IMR-90 (cell line): ENCODE measurements around the gene IL12RB2. TPM values are rescaled to one million over a fixed set of nuclear protein-coding genes. Genes with fewer than 3 reads are reported as not detected.

Experiments
- ATAC-seq: fragments of 200-7000 bp; cut with Tn5 transposase; 2 replicates; pipeline ENCODE4 v1.9.1; 2020; ENCODE audit warnings: low read depth, mild to moderate bottlenecking, moderate library complexity
- BruUV-seq: library from RNA; stranded (reverse); fragments of 400-500 nt; replicated peaks from 2 replicates; lab custom pipeline; 2021; lab: Mats Ljungman, UMichigan
- CTCF ChIA-PET: fragments of 300-600 bp; formaldehyde crosslinking; extraction: SDS; loops from one replicate; lab custom pipeline; 2021; ENCODE audit warnings: antibody characterized with exemption; lab: Yijun Ruan, JAX
- POLR2A ChIA-PET: fragments of 300-600 bp; sonication (Branson Sonifier 250); formaldehyde crosslinking; loops from one replicate; lab custom pipeline; 2022; ENCODE audit warnings: antibody characterized with exemption; ENCODE audit not compliant: unreplicated experiment; lab: Charles Lee
- DNase-seq: peaks from one replicate; pipeline ENCODE4 v3.0.0; 2013
- H2AFZ ChIP-seq: replicated peaks from 2 replicates; pipeline ENCODE3; 2013; ENCODE audit warnings: low read length, mild to moderate bottlenecking; ENCODE audit not compliant: poor library complexity
- H2AK5ac ChIP-seq: 2 replicates; pipeline ENCODE4 v1.6.1; 2013; ENCODE audit warnings: low read depth, low read length, inconsistent platforms
- H2AK9ac ChIP-seq: replicated peaks from 2 replicates; pipeline ENCODE3; 2013; ENCODE audit warnings: mild to moderate bottlenecking, low read depth, low read length, moderate library complexity; ENCODE audit not compliant: poor library complexity
- H2BK120ac ChIP-seq: 2 replicates; pipeline ENCODE4 v1.6.1; 2013; ENCODE audit warnings: low read depth, low read length, inconsistent platforms
- H2BK15ac ChIP-seq: 3 replicates; pipeline ENCODE4 v1.6.1; 2013; ENCODE audit warnings: low read depth, low read length, inconsistent platforms
- H2BK20ac ChIP-seq: 2 replicates; pipeline ENCODE4 v1.6.1; 2013; ENCODE audit warnings: low read depth, mild to moderate bottlenecking, inconsistent platforms, low read length, moderate library complexity
- H2BK5ac ChIP-seq: 2 replicates; pipeline ENCODE4 v1.6.1; 2013; ENCODE audit warnings: mild to moderate bottlenecking, low read depth, low read length, inconsistent platforms; ENCODE audit not compliant: poor library complexity, severe bottlenecking
- H3K14ac ChIP-seq: replicated peaks from 2 replicates; pipeline ENCODE4 v1.6.1; 2013; ENCODE audit warnings: low read depth, low read length, inconsistent platforms
- H3K18ac ChIP-seq: 2 replicates; pipeline ENCODE4 v1.6.1; 2013; ENCODE audit warnings: low read depth, low read length, control low read depth
- H3K23ac ChIP-seq: 2 replicates; pipeline ENCODE4 v1.6.1; 2013; ENCODE audit warnings: low read depth, low read length, inconsistent platforms
- H3K27ac ChIP-seq: 2 replicates; pipeline ENCODE4 v1.5.1; 2013; ENCODE audit warnings: mild to moderate bottlenecking, control low read depth, low read length; ENCODE audit not compliant: insufficient read depth
- H3K27me3 ChIP-seq: 2 replicates; pipeline ENCODE4 v1.6.1; 2013; ENCODE audit warnings: low read length; ENCODE audit not compliant: control insufficient read depth, insufficient read depth
- H3K36me3 ChIP-seq: 2 replicates; pipeline ENCODE4 v1.6.1; 2013; ENCODE audit warnings: low read length, mixed read lengths; ENCODE audit not compliant: control insufficient read depth, insufficient read depth
- H3K4ac ChIP-seq: 2 replicates; pipeline ENCODE4 v1.6.1; 2013; ENCODE audit warnings: low read depth, low read length, inconsistent platforms
- H3K4me1 ChIP-seq: 2 replicates; pipeline ENCODE4 v1.6.1; 2013; ENCODE audit warnings: low read length, mixed read lengths; ENCODE audit not compliant: control insufficient read depth, insufficient read depth
- H3K4me2 ChIP-seq: 2 replicates; pipeline ENCODE4 v1.6.1; 2013; ENCODE audit warnings: low read depth, mild to moderate bottlenecking, control low read depth, low read length, moderate library complexity
- H3K4me3 ChIP-seq: 2 replicates; pipeline ENCODE4 v1.5.1; 2013; ENCODE audit warnings: low read depth, mild to moderate bottlenecking, control low read depth, low read length, moderate library complexity; ENCODE audit not compliant: insufficient read depth
- H3K56ac ChIP-seq: 2 replicates; pipeline ENCODE4 v1.6.1; 2013; ENCODE audit warnings: low read length, inconsistent platforms; ENCODE audit not compliant: insufficient read depth; ENCODE audit errors: extremely low read depth
- H3K79me1 ChIP-seq, 2 experiments: 2 replicates each; pipeline ENCODE4 v1.6.1; 2013; ENCODE audit warnings: low read length in 2 of 2, inconsistent platforms in 1 of 2, low read depth in 1 of 2
- H3K9ac ChIP-seq: 2 replicates; pipeline ENCODE4 v1.6.1; 2013; ENCODE audit warnings: low read depth, low read length, control low read depth
- H3K9me1 ChIP-seq: 2 replicates; pipeline ENCODE4 v1.6.1; 2013; ENCODE audit warnings: low read length, inconsistent platforms; ENCODE audit not compliant: insufficient read depth
- H3K9me3 ChIP-seq: 2 replicates; pipeline ENCODE4 v1.6.1; 2013; ENCODE audit warnings: low read length; ENCODE audit not compliant: control insufficient read depth, insufficient read depth
- H4K20me1 ChIP-seq: 2 replicates; pipeline ENCODE4 v1.6.1; 2013; ENCODE audit warnings: low read length, inconsistent platforms; ENCODE audit not compliant: insufficient read depth
- H4K5ac ChIP-seq: 2 replicates; pipeline ENCODE4 v1.6.1; 2013; ENCODE audit warnings: mild to moderate bottlenecking, low read depth, low read length, control low read depth
- H4K8ac ChIP-seq, 2 experiments: 2 replicates each; pipeline ENCODE4 v1.6.1; 2013; ENCODE audit warnings: low read depth in 2 of 2, low read length in 2 of 2, control low read depth in 1 of 2, inconsistent platforms in 1 of 2
- H4K91ac ChIP-seq: 2 replicates; pipeline ENCODE4 v1.6.1; 2013; ENCODE audit warnings: low read depth, low read length, inconsistent platforms; ENCODE audit not compliant: insufficient read depth
- BHLHE40 ChIP-seq: fragments of 150-350 bp; IDR thresholded peaks from 2 replicates; pipeline ENCODE4 v1.6.1; 2016; ENCODE audit warnings: mild to moderate bottlenecking, low read depth, low read length
- CEBPB ChIP-seq: IDR thresholded peaks from 2 replicates; pipeline ENCODE4 v1.6.1; 2012; ENCODE audit warnings: low read depth, low read length, improper control_type of control experiment
- CHD1 ChIP-seq: IDR thresholded peaks from 2 replicates; pipeline ENCODE4 v1.6.1; 2012; ENCODE audit warnings: low read depth, low read length, improper control_type of control experiment
- CTCF ChIP-seq: conservative IDR thresholded peaks from 2 replicates; pipeline ENCODE4 v1.5.1; 2012; ENCODE audit warnings: mild to moderate bottlenecking, low read depth, low read length, improper control_type of control experiment
- ELK1 ChIP-seq: fragments of 150-350 bp; IDR thresholded peaks from 2 replicates; pipeline ENCODE4 v1.6.1; 2016; ENCODE audit warnings: low read depth, mild to moderate bottlenecking, low read length, moderate library complexity, borderline replicate concordance
- FOS ChIP-seq: fragments of 150-350 bp; IDR thresholded peaks from 2 replicates; pipeline ENCODE4 v1.6.1; 2016; ENCODE audit warnings: low read depth, low read length
- MAFK ChIP-seq: IDR thresholded peaks from 2 replicates; pipeline ENCODE4 v1.6.1; 2012; ENCODE audit warnings: low read depth, low read length, improper control_type of control experiment
- MAZ ChIP-seq: IDR thresholded peaks from 2 replicates; pipeline ENCODE4 v1.6.1; 2012; ENCODE audit warnings: low read depth, mild to moderate bottlenecking, low read length, improper control_type of control experiment, moderate library complexity, borderline replicate concordance
- MXI1 ChIP-seq: IDR thresholded peaks from 2 replicates; pipeline ENCODE4 v1.6.1; 2012; ENCODE audit warnings: low read depth, mild to moderate bottlenecking, low read length, moderate library complexity, borderline replicate concordance
- NFE2L2 ChIP-seq: fragments of 150-350 bp; IDR thresholded peaks from 2 replicates; pipeline ENCODE4 v1.6.1; 2016; ENCODE audit warnings: low read depth, mild to moderate bottlenecking, low read length
- POLR2A ChIP-seq: IDR thresholded peaks from 2 replicates; pipeline ENCODE4 v1.6.1; 2012; ENCODE audit warnings: mild to moderate bottlenecking, low read depth, low read length
- RAD21 ChIP-seq: IDR thresholded peaks from 2 replicates; pipeline ENCODE4 v1.6.1; 2012; ENCODE audit warnings: low read length, improper control_type of control experiment
- RCOR1 ChIP-seq: IDR thresholded peaks from 2 replicates; pipeline ENCODE4 v1.6.1; 2012; ENCODE audit warnings: mild to moderate bottlenecking, low read length, improper control_type of control experiment; ENCODE audit not compliant: insufficient replicate concordance
- RFX5 ChIP-seq: IDR thresholded peaks from 2 replicates; pipeline ENCODE4 v1.8.0; 2012; ENCODE audit warnings: low read depth, mild to moderate bottlenecking, low read length, moderate library complexity
- SMC3 ChIP-seq: fragments of 150-350 bp; IDR thresholded peaks from 2 replicates; pipeline ENCODE4 v1.6.1; 2016; ENCODE audit warnings: low read depth, mild to moderate bottlenecking, antibody characterized with exemption, low read length, moderate library complexity
- USF2 ChIP-seq: fragments of 150-350 bp; IDR thresholded peaks from 2 replicates; pipeline ENCODE4 v1.6.1; 2017; ENCODE audit warnings: mild to moderate bottlenecking, antibody characterized with exemption, low read length, low read depth
- WGBS, 2 experiments: methylation state at CpG; one replicate each; pipeline versions ENCODE4 v1.1.5 to v1.1.7; 2013; ENCODE audit warnings: missing lambda C conversion rate in 2 of 2; ENCODE audit not compliant: insufficient read length in 1 of 2; ENCODE audit errors: extremely low coverage in 2 of 2; 5-methylcytosine and 5-hydroxymethylcytosine counted together
- dilution Hi-C: fragments of 300-500 bp; cut with HindIII; formaldehyde crosslinking; loops from one replicate; pipeline ENCODE4 v1.14.3; 2018; ENCODE audit warnings: low sequenced_read_pairs; ENCODE audit not compliant: unreplicated experiment
- in situ Hi-C: fragments of 300-500 bp; cut with MboI; formaldehyde crosslinking; loops from 3 replicates; pipeline ENCODE4 v1.14.3; 2019; ENCODE audit warnings: low sequenced_read_pairs, inconsistent platforms, mixed read lengths
- intact Hi-C: fragments of 100-400 bp; cut with micrococcal nuclease; formaldehyde crosslinking; loops from 2 replicates; pipeline ENCODE4 v1.10.0; 2022
- polyA plus RNA-seq, 3 experiments: library from polyadenylated mRNA; depleted of rRNA; stranded (reverse); fragments of >200 nt; gene quantifications; 2 replicates each; pipeline ENCODE4 v1.2.3, GENCODE V29; 2012; ENCODE audit warnings: low replicate concordance in 1 of 3
- total RNA-seq: library from RNA; depleted of rRNA; stranded (reverse); fragments of >200 nt; gene quantifications from 2 replicates; pipeline ENCODE4 v1.2.3, GENCODE V29; 2012

IL12RB2 gene
- total and polyA plus RNA-seq, 2 of the 4 experiments (the other 2 are of a cell fraction) = not detected

- no TSS peak for BruUV-seq
- in situ Hi-C loops = no loop called here
- H4K20me1 ChIP-seq = peaks cover 9% of the 10 kb centered on the region
- no peak overlapping the region for H4K8ac ChIP-seq
- no peak overlapping the region for H2BK5ac ChIP-seq
- TF ChIP-seq MAFK (no peak), CEBPB (no peak), CTCF (no peak), RFX5 (no peak), CHD1 (no peak), USF2 (no peak), BHLHE40 (no peak), MXI1 (no peak), ELK1 (no peak), POLR2A (no peak), RAD21 (no peak), FOS (no peak), RCOR1 (no peak), MAZ (no peak), NFE2L2 (no peak), SMC3 (no peak)
- ATAC-seq (no peak), DNase-seq (no peak)
- no peak overlapping the region for H3K18ac ChIP-seq
- POLR2A ChIA-PET = no interaction called here
- no peaks in the 10 kb centered on the region for H3K27me3 ChIP-seq
- H3K79me1 ChIP-seq = no peaks in the 10 kb centered on the region
- no peak overlapping the region for H2BK120ac ChIP-seq
- no CpG with 5 or more reads among the region's 2 CpGs for WGBS, 2 experiments
- intact Hi-C loops = no loop called here
- H3K14ac ChIP-seq = no peak overlapping the region
- CTCF ChIA-PET = interaction anchor here (0.6 kb wide), 1 partner anchor 1036 kb away, joined by 4 read pairs; no protein-coding TSS in a partner anchor
- dilution Hi-C loops = no loop called here
- H3K9ac ChIP-seq = no peak overlapping the region
- no peaks in the 10 kb centered on the region for H3K4me1 ChIP-seq
- H4K91ac ChIP-seq = no peak overlapping the region
- no peaks in the 10 kb centered on the region for H3K9me1 ChIP-seq
- H3K9me3 ChIP-seq = no peaks in the 10 kb centered on the region
- H3K56ac ChIP-seq = no peak overlapping the region
- H2AK5ac ChIP-seq = no peak overlapping the region
- no peak overlapping the region for H3K23ac ChIP-seq
- H3K27ac ChIP-seq = no peak overlapping the region
- H3K36me3 ChIP-seq = peaks cover 3% of the 10 kb centered on the region; the same call in 1 of the 2 replicates
- no peak overlapping the region for H4K5ac ChIP-seq
- H2AK9ac ChIP-seq = no peak overlapping the region
- no peak overlapping the region for H3K4ac ChIP-seq
- no peak overlapping the region for H2AFZ ChIP-seq
- H2BK15ac ChIP-seq = no peak overlapping the region
- H3K4me2 ChIP-seq = no peak overlapping the region
- no peak overlapping the region for H2BK20ac ChIP-seq
- H3K4me3 ChIP-seq = no peak overlapping the region
Observed at GRCh38 chr1:67433837-67434236, 126.2 kb downstream of the IL12RB2 start.
